ENCODE results near the gene ADAMTS6.

The ADAMTS6 gene

GRCh38 chr5:65423623-65424022 lies 58.1 kb downstream of the ADAMTS6 start:
- TF ChIP-seq, protein P1, sequence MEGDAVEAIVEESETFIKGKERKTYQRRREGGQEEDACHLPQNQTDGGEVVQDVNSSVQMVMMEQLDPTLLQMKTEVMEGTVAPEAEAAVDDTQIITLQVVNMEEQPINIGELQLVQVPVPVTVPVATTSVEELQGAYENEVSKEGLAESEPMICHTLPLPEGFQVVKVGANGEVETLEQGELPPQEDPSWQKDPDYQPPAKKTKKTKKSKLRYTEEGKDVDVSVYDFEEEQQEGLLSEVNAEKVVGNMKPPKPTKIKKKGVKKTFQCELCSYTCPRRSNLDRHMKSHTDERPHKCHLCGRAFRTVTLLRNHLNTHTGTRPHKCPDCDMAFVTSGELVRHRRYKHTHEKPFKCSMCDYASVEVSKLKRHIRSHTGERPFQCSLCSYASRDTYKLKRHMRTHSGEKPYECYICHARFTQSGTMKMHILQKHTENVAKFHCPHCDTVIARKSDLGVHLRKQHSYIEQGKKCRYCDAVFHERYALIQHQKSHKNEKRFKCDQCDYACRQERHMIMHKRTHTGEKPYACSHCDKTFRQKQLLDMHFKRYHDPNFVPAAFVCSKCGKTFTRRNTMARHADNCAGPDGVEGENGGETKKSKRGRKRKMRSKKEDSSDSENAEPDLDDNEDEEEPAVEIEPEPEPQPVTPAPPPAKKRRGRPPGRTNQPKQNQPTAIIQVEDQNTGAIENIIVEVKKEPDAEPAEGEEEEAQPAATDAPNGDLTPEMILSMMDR (IDR thresholded peaks at IDR 0.05): no peak

DNA sequence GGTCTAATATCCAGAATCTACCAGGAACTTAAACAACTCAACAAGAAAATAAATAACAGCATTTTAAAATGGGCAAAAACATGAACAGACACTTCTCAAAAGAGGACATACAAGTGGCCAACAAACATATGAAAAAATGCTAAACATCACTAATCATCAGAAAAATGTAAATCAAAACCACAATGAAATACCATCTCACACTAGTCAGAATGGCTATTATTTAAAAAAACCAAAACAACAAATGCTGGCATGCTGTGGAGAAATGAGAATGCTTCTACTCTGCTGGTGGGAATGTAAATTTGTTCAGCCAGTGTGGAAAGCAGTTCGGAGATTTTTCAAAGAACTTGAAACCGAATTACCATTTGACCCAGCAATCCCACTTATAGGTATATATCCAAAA lies 63.1 kb downstream of the ADAMTS6 start:
- TF ChIP-seq, protein P1 (IDR thresholded peaks at IDR 0.05): no peak

DNA sequence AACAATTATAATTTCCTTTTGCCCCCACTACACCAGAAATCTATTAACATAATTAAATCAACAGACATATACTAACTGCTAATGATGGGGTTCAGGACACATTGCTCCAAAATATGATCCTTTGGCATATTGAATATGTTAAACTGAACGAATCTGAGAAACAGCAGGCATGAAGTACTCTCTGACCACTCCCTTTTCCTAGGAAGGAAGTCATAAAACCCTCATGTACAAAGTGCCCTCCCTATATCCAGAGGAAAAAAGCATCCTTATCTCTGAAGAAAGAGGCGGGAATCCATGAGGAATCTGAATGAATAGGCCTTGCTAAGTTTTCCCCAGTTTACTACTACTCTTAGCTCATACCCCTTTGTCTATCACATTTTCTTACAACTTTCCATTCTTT lies 67.9 kb downstream of the ADAMTS6 start:
- TF ChIP-seq, protein P1 (IDR thresholded peaks at IDR 0.05): no peak

DNA sequence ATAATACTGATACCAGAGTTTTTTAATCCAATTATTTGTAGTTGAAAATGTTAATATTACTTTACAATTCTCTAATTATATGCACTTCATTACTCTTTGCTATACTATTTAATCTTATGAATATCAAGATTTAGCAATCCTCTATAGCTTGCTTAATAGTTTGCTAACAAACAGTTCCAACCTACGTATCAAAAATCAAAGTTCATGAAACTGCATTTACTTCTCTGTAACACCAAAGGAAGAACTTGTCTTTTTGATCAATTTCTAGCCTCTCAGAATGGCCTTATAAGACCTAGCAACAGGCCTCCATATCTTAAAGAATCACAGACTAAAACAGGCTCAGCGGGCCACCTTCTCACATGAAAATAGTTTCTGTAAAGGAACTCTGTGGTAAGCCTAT lies 68.9 kb downstream of the ADAMTS6 start:
- TF ChIP-seq, protein P1 (IDR thresholded peaks at IDR 0.05): no peak

DNA sequence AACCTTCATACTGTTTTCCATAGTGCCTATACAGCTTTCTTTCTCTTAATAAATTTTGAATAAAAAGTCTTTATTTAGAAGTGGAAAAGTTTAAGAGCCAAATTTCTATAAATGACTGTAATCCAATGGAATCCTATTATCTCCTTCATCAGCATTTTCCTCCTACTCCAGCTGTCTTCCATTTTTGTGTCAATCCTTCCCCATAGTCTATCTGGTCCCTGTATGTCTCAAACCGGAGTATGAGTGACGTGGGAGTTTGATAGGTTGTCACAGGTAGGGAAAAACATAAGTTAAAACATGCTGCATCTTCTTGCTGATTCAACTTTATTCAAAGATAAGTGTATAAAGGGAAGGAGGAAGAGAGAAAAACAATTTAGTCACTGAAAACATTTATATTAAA lies 70.4 kb downstream of the ADAMTS6 start:
- TF ChIP-seq, protein P1 (IDR thresholded peaks at IDR 0.05): no peak

GRCh38 chr5:65395526-65396155 lies 86.1 kb downstream of the ADAMTS6 start:
- TF ChIP-seq, protein P1 (IDR thresholded peaks at IDR 0.05): no peak

- TF ChIP-seq, protein P1 (IDR thresholded peaks at IDR 0.05): no peak
Observed at GRCh38 chr5:65394087-65394486, 87.6 kb downstream of the ADAMTS6 start.

DNA sequence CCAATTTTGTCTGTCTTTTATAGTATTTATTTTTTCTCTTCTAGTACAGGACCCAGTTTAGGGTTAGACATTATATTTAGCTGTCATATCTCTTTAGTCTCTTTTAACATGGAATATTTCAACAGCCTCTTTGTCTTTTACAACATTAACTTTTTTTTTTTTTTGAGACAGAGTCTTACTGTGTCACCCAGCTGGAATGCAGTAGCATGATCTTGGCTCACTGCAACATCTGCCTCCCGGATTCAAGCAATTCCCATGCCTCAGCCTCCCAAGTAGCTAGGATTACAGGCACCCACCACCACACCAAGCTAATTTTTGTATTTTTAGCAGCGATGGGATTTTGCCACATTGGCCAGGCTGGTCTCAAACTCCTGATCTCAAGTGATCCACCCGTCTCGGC lies 90.1 kb downstream of the ADAMTS6 start:
- TF ChIP-seq, protein P1 (IDR thresholded peaks at IDR 0.05): no peak
